ENCODE measurements around the gene MDN1. TPM values are rescaled to one million over a fixed set of nuclear protein-coding genes. Genes with fewer than 3 reads are reported as not detected.

The MDN1 gene
- total and polyA plus RNA-seq, 8 donors = 5.5 to 69.2 (median 17.7) TPM

- 79 to 88% (median 81%) methylated on average over 6 of the region's 6 CpGs for WGBS, 5 donors
- intact Hi-C loops (cut with DNase I; ENCODE audit: low total_unique reads) = no loop called here
- no peak overlapping the region for H3K4me3 ChIP-seq
These were observed 140.1 kb downstream of the MDN1 start for GRCh38 chr6:89679215-89680120.

GRCh38 chr6:89678531-89678930 is 141.1 kb downstream of the MDN1 start:
- no peak for TF ChIP-seq EP300 (IDR thresholded peaks at IDR 0.05)
- TF ChIP-seq POLR2AphosphoS5 (IDR thresholded peaks at IDR 0.05) = no peak
- TF ChIP-seq POLR2A (IDR thresholded peaks at IDR 0.05) = no peak
- no peak for TF ChIP-seq CTCF (IDR thresholded peaks at IDR 0.05)
- DNase-seq = no peak
- Histone ChIP-seq H3K27me3 (no peaks in the 10 kb centered on the region), H3K36me3 (peaks cover 73 to 100% (median 100%) of the 10 kb centered on the region in 4 donors), H3K4me3 (no peak overlapping the region), H3K4me1 (no peaks in the 10 kb centered on the region), H3K9me3 (no peaks in the 10 kb centered on the region), H3K27ac (no peak overlapping the region)
- intact Hi-C loops (cut with DNase I; ENCODE audit: low total_unique reads) = no loop called here
- whole genome bisulfite sequencing, 5 donors = 91 to 99% (median 93%) methylated on average over 3 of the region's 3 CpGs

More at GRCh38 chr6:89679215-89680120, 140.1 kb downstream of the MDN1 start:
- no peak for DNase-seq
- Histone ChIP-seq H3K4me1 (no peaks in the 10 kb centered on the region), H3K9me3 (no peaks in the 10 kb centered on the region), H3K36me3 (peaks cover 73 to 100% (median 100%) of the 10 kb centered on the region in 4 donors), H3K27ac (no peak overlapping the region), H3K27me3 (no peaks in the 10 kb centered on the region)
- TF ChIP-seq POLR2A (IDR thresholded peaks at IDR 0.05) (no peak), CTCF (IDR thresholded peaks at IDR 0.05) (no peak), POLR2AphosphoS5 (IDR thresholded peaks at IDR 0.05) (no peak), EP300 (IDR thresholded peaks at IDR 0.05) (no peak)

- WGBS, 5 donors = 31 to 62% (median 39%) methylated on average over 7 of the region's 7 CpGs
- DNase-seq = peak in 1 of 2 donors; percentile 23
- peaks cover 82 to 100% (median 100%) of the 10 kb centered on the region in 4 donors for H3K36me3 ChIP-seq
- H3K27me3 ChIP-seq = no peaks in the 10 kb centered on the region
- TF ChIP-seq EP300 (IDR thresholded peaks at IDR 0.05) (no peak), CTCF (IDR thresholded peaks at IDR 0.05) (no peak), POLR2AphosphoS5 (IDR thresholded peaks at IDR 0.05) (no peak), POLR2A (IDR thresholded peaks at IDR 0.05) (no peak)
- H3K9me3 ChIP-seq = no peaks in the 10 kb centered on the region
- H3K4me1 ChIP-seq = no peaks in the 10 kb centered on the region
- no peak overlapping the region for H3K27ac ChIP-seq
- no peak overlapping the region for H3K4me3 ChIP-seq
- intact Hi-C loops (cut with DNase I; ENCODE audit: low total_unique reads) = no loop called here
These were observed 143.4 kb downstream of the MDN1 start for GRCh38 chr6:89675949-89676748.

GRCh38 chr6:89670935-89671565 is 148.5 kb downstream of the MDN1 start:
- Histone ChIP-seq H3K27me3 (no peaks in the 10 kb centered on the region), H3K4me1 (no peaks in the 10 kb centered on the region), H3K9me3 (no peaks in the 10 kb centered on the region), H3K36me3 (peaks cover 54 to 98% (median 92%) of the 10 kb centered on the region in 4 donors), H3K27ac (no peak overlapping the region), H3K4me3 (no peak overlapping the region)
- no peak for DNase-seq
- 93 to 97% (median 95%) methylated on average over 7 of the region's 7 CpGs for WGBS, 5 donors
- TF ChIP-seq POLR2A (IDR thresholded peaks at IDR 0.05) (no peak), POLR2AphosphoS5 (IDR thresholded peaks at IDR 0.05) (no peak), CTCF (IDR thresholded peaks at IDR 0.05) (no peak), EP300 (IDR thresholded peaks at IDR 0.05) (no peak)
- intact Hi-C loops (cut with DNase I; ENCODE audit: low total_unique reads) = no loop called here

Data from stomach (tissue), 9 donors.